Stimulated activated CD4-positive, alpha-beta T cell treated with anti-CD3 and anti-CD28 coated beads, Interleukin-4, amount 100 ng/mL, for 24 hours (primary cell): ENCODE measurements around the gene CTDSPL.

ENCODE experiments used
- DNase-seq: peaks from one replicate; pipeline ENCODE4 v3.0.0-alpha.2; 2020

CTDSPL gene

GRCh38 chr3:37990527-37990926, 128.8 kb downstream of the CTDSPL start, which contains the start of gene VILL:
VILL (plus strand) TSS chr3:37990786; CDS start chr3:37993673, 2,887 bp downstream.
- DNase-seq, result no peak

- no peak for DNase-seq
Measured at GRCh38 chr3:37991109-37991508, 129.4 kb downstream of the CTDSPL start.

DNA sequence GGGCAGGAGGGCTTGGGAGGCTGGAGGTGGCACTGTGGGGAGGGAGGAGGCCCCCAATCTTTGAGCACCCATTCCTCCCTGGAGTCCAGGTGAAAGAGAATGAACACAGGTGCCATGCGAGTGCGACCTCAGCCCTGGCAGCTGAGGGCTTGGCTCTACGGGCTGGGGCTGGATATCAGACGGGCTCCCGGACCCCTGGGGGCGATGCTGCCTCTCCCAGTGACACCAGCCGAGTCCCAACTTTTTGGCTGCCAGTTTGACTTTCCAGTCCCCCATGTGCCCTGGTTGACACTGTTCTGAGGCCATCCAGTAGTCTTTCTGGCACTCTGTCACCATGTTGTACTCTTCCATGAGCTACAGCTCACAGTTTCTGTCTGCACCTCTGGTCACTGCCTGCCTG, 130.1 kb downstream of the CTDSPL start:
- no peak for DNase-seq

- no peak for DNase-seq
Measured at GRCh38 chr3:37992271-37993066, 130.8 kb downstream of the CTDSPL start.

DNA sequence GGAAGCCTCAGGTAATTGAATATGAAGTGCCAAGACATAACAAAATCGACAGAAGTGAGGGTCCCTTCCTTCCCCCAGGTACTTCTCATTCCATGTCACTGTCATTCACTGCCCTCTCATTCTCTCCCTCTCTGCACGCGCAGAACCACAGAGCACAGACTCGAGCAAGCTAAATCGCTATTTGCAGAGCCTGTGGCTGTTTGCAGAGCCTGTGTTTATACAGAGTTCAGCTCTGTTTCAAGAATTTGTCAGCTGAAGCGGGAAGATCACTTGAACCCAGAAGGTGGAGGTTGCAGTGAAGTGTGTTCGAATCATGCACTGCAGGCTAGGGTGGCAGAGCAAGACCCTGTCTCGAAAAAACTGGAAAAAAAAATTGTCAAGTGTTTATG, 131.4 kb downstream of the CTDSPL start:
- DNase-seq, result no peak

- no peak for DNase-seq
Measured at GRCh38 chr3:37993460-37993819, 131.8 kb downstream of the CTDSPL start.

GRCh38 chr3:37993820-37994638, 132.3 kb downstream of the CTDSPL start:
- peak; percentile 76 for DNase-seq

DNA sequence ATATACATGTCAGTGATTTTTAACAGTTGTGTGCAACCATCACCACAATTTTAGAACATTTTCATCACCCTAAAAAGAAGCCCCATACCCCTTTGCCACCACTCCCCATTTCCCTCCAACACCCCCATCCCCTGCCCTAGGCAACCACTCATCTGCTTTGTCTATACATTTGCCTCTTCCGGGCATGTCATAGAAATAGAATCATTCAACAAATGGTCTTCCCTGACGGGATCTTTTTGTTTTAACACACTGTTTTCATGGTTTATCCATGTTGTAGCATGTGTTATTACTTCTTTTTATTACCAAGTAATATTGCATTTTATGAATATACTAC, 132.9 kb downstream of the CTDSPL start:
- no peak for DNase-seq

GRCh38 chr3:37995652-37996641, 134.3 kb downstream of the CTDSPL start:
- DNase-seq, result no peak

- peak; percentile 83 for DNase-seq
Measured at GRCh38 chr3:37996785-37997301, 135.2 kb downstream of the CTDSPL start.

- DNase-seq, result no peak
Measured at GRCh38 chr3:37997342-37997741, 135.7 kb downstream of the CTDSPL start.

- no peak for DNase-seq
Measured at GRCh38 chr3:37997791-37998370, 136.2 kb downstream of the CTDSPL start.

DNA sequence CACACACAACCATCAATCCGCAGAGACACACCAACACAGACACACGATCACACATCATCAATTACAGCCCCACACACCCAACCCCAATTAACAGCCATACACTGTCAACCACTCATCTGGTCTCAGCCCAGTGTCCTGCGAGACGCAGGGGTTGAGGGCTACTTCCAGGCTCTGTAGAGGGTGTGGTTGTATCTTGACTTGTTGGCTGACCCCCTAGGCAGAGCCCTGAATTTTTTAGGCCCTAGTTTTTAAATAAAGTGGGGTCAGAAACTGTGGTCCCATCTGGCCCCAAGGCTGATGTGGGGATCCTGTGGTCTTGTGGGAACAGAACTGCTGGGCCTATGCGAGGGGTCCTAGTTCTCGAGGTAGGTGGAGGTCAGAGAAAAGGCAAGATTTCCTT, 138.2 kb downstream of the CTDSPL start:
- DNase-seq, result no peak

- DNase-seq, result no peak
Measured at GRCh38 chr3:38000242-38000916, 138.7 kb downstream of the CTDSPL start.

- DNase-seq, result no peak
Measured at GRCh38 chr3:38000965-38001455, 139.3 kb downstream of the CTDSPL start.

DNA sequence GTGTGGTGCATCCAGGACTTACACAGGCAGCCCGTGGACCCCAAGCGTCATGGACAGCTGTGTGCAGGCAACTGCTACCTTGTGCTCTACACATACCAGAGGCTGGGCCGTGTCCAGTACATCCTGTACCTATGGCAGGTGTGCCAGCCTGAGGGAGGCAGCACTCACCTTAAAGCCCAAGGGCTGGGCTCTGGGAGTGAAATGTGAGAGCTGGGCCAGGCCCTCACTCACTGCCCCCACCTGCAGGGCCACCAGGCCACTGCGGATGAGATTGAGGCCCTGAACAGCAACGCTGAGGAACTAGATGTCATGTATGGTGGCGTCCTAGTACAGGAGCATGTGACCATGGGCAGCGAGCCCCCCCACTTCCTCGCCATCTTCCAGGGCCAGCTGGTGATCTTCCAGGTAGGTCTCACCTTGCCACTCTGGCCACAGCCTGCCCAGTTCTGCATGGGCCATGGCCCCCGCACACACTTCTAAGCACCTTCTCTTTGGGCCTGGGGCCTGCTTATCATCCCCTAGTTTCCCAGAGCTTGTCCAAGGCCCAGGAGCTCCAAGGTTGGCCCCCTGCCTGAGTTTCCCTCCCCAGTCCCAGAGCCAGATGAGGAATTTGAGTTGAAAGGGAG, 139.9 kb downstream of the CTDSPL start:
- no peak for DNase-seq

GRCh38 chr3:38002291-38002876, 140.7 kb downstream of the CTDSPL start:
- DNase-seq, result no peak

- DNase-seq, result no peak
Measured at GRCh38 chr3:38002940-38003339, 141.3 kb downstream of the CTDSPL start.

GRCh38 chr3:38003371-38003816, 141.7 kb downstream of the CTDSPL start:
- peak; percentile 62 for DNase-seq

- DNase-seq, result no peak
Measured at GRCh38 chr3:38003817-38004414, 142.2 kb downstream of the CTDSPL start.
